Measurements from ENCODE around the gene FHIT.
A peak's percentile ranks its signal among the peaks of the same experiment; 100 is the strongest.

Gene FHIT

GRCh38 chr3:61138401-61138800 is 112.9 kb downstream of the FHIT start:
- no peak overlapping the region for H3K4me3 ChIP-seq (ENCODE audit: low read depth, low read length)
- DNase-seq: no peak
- H3K27me3 ChIP-seq: no peaks in the 10 kb centered on the region
- no peaks in the 10 kb centered on the region for H3K4me1 ChIP-seq
- no peaks in the 10 kb centered on the region for H3K36me3 ChIP-seq
- TF ChIP-seq CTCF (IDR thresholded peaks at IDR 0.05; ENCODE audit: low read depth, low read length): no peak
- no peaks in the 10 kb centered on the region for H3K9me3 ChIP-seq

GRCh38 chr3:61136191-61136590 is 115.1 kb downstream of the FHIT start:
- no peak overlapping the region for H3K4me3 ChIP-seq (ENCODE audit: low read depth, low read length)
- DNase-seq: peak; percentile 55
- TF ChIP-seq CTCF (IDR thresholded peaks at IDR 0.05; ENCODE audit: low read depth, low read length): no peak
- H3K9me3 ChIP-seq: no peaks in the 10 kb centered on the region
- H3K27me3 ChIP-seq: no peaks in the 10 kb centered on the region
- no peaks in the 10 kb centered on the region for H3K4me1 ChIP-seq
- no peaks in the 10 kb centered on the region for H3K36me3 ChIP-seq

- Histone ChIP-seq H3K4me1 (no peaks in the 10 kb centered on the region), H3K27me3 (no peaks in the 10 kb centered on the region), H3K36me3 (no peaks in the 10 kb centered on the region), H3K9me3 (no peaks in the 10 kb centered on the region), H3K4me3 (ENCODE audit: low read depth, low read length) (no peak overlapping the region)
- DNase-seq: no peak
- TF ChIP-seq CTCF (IDR thresholded peaks at IDR 0.05; ENCODE audit: low read depth, low read length): no peak
Observed at GRCh38 chr3:61134532-61134931, 116.7 kb downstream of the FHIT start.

GRCh38 chr3:61132062-61132461 is 119.2 kb downstream of the FHIT start:
- DNase-seq: no peak
- H3K27me3 ChIP-seq: no peaks in the 10 kb centered on the region

GRCh38 chr3:61118830-61119229 is 132.4 kb downstream of the FHIT start:
- no peaks in the 10 kb centered on the region for H3K36me3 ChIP-seq
- DNase-seq: no peak
- no peaks in the 10 kb centered on the region for H3K9me3 ChIP-seq
- no peak overlapping the region for H3K4me3 ChIP-seq (ENCODE audit: low read depth, low read length)
- no peak for TF ChIP-seq CTCF (IDR thresholded peaks at IDR 0.05; ENCODE audit: low read depth, low read length)
- H3K4me1 ChIP-seq: no peaks in the 10 kb centered on the region
- no peaks in the 10 kb centered on the region for H3K27me3 ChIP-seq

More at GRCh38 chr3:61132062-61132461, 119.2 kb downstream of the FHIT start:
- TF ChIP-seq CTCF (IDR thresholded peaks at IDR 0.05; ENCODE audit: low read depth, low read length): no peak
- no peak overlapping the region for H3K4me3 ChIP-seq (ENCODE audit: low read depth, low read length)
- no peaks in the 10 kb centered on the region for H3K4me1 ChIP-seq
- H3K9me3 ChIP-seq: no peaks in the 10 kb centered on the region
- no peaks in the 10 kb centered on the region for H3K36me3 ChIP-seq

GRCh38 chr3:61117045-61117898 is 134.0 kb downstream of the FHIT start:
- H3K4me1 ChIP-seq: no peaks in the 10 kb centered on the region
- no peak for TF ChIP-seq CTCF (IDR thresholded peaks at IDR 0.05; ENCODE audit: low read depth, low read length)
- no peaks in the 10 kb centered on the region for H3K36me3 ChIP-seq
- H3K4me3 ChIP-seq (ENCODE audit: low read depth, low read length): no peak overlapping the region
- H3K27me3 ChIP-seq: no peaks in the 10 kb centered on the region
- H3K9me3 ChIP-seq: no peaks in the 10 kb centered on the region
- no peak for DNase-seq
